NB4 (cell line): ENCODE results near the gene AGAP1.

ENCODE experiments used
- MAX ChIP-seq: IDR thresholded peaks from 2 replicates; pipeline ENCODE4 v1.6.1; 2011; ENCODE audit warnings: low read depth, low read length
- POLR2A ChIP-seq: IDR thresholded peaks from 2 replicates; pipeline ENCODE4 v1.6.1; 2011; ENCODE audit warnings: mild to moderate bottlenecking; ENCODE audit not compliant: insufficient read length; ENCODE audit errors: extremely low read depth
- TF ChIP-seq, protein P1 (sequence below): IDR thresholded peaks from one replicate; pipeline ENCODE4 v1.5.1; 2012; ENCODE audit warnings: low read depth, low read length

GRCh38 chr2:235921508-235922191 lies 427.8 kb downstream of the AGAP1 start:
- TF ChIP-seq, protein P1, sequence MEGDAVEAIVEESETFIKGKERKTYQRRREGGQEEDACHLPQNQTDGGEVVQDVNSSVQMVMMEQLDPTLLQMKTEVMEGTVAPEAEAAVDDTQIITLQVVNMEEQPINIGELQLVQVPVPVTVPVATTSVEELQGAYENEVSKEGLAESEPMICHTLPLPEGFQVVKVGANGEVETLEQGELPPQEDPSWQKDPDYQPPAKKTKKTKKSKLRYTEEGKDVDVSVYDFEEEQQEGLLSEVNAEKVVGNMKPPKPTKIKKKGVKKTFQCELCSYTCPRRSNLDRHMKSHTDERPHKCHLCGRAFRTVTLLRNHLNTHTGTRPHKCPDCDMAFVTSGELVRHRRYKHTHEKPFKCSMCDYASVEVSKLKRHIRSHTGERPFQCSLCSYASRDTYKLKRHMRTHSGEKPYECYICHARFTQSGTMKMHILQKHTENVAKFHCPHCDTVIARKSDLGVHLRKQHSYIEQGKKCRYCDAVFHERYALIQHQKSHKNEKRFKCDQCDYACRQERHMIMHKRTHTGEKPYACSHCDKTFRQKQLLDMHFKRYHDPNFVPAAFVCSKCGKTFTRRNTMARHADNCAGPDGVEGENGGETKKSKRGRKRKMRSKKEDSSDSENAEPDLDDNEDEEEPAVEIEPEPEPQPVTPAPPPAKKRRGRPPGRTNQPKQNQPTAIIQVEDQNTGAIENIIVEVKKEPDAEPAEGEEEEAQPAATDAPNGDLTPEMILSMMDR: no peak
- TF ChIP-seq POLR2A (no peak), MAX (no peak)
